Skeletal muscle cell (primary cell): ENCODE results near the gene AP1M1.
A peak's percentile ranks its signal among the peaks of the same experiment; 100 is the strongest.
"Not testable (repeated sequence)": the region's sequence is repeated elsewhere in the genome, so short reads cannot be mapped to it uniquely, and the experiment has no call there.

ENCODE experiments used
- DNase-seq: peaks from one replicate; pipeline ENCODE4 v3.0.0-alpha.2; 2010; ENCODE audit warnings: low read depth
- H3K4me3 ChIP-seq: 2 replicates; pipeline ENCODE4 v1.5.1; 2011; ENCODE audit warnings: low read depth, mild to moderate bottlenecking, control low read depth, low read length, moderate library complexity

The AP1M1 gene

DNA sequence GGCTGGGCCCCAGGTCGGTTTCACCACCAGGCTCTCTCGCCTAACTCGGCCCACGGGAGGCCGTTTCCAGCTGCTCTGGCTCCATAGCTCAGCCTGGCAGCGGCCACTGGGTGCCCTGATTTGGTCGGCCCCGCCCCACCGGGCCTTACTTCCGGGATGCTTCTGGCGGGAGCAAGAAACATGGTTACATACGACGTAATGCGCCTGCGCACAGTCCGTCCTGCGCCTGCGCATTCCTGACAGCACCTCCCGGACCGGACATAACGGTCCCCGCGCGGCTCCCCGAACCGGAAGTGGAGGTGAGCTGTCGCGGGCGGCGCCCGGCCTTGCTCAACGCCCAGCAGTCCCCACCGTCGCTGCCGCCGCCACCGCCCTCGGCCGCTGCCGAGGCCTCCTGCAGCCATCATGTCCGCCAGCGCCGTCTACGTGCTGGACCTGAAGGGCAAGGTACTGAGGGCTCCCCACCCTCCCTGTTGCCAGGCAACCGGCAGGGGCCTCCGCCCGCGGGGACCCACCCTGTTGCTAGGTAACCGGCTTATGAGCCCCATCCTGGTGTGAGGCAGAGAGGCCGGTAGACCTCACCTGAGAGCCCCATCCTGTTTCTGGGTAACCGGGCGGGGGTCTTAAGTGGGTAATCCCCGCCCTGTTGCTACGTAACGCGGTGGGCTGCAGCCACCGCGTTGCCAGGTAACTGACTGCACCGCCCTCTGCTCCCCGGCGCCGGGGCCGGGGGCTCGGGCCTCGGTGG is at the start of gene AP1M1:
Gene AP1M1 (plus strand): TSS at position 290 of the 748 bp plus-strand sequence. CDS start 116 bp downstream, at position 406.
- peak within 1 kb of the TSS; percentile 99 for H3K4me3 ChIP-seq
- DNase-seq: peak; percentile 80

DNA sequence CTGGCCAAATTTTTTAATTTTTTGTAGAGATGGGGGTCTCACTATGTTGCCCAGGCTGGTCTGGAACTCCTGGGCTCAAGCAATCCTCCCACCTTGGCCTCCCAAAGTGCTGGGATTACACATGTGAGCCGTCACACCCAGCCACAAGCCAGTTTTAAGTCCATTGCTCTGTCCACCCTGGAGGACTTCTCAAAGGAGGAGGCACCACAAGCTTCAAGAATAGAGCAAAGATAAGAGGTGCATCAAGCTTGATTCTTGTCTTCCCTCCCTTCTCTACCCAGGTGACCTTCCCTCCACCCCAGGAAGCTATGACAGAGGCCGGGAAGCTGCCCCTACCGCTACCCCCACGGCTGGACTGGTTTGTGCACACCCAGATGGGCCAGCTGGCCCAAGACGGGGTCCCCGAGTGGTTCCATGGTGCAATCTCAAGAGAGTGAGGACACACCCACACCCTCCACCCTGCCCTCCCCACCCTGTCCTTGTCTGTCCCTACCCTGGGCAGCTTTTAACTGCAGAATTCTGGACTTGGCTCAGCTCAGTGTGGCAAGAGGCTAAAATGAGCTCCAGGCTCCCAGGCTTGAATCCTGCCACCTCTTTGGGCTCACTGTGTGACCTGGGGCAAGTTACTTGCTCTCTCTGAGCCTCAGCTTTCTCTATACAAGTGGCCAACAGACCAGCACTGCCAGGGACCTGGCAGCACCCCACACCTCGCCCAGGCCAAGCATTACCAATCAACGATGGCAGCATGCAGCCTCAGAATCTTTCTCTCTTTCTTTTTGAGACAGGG is 49.1 kb upstream of the AP1M1 start:
- H3K4me3 ChIP-seq: no peak overlapping the region
- DNase-seq: no peak

DNA sequence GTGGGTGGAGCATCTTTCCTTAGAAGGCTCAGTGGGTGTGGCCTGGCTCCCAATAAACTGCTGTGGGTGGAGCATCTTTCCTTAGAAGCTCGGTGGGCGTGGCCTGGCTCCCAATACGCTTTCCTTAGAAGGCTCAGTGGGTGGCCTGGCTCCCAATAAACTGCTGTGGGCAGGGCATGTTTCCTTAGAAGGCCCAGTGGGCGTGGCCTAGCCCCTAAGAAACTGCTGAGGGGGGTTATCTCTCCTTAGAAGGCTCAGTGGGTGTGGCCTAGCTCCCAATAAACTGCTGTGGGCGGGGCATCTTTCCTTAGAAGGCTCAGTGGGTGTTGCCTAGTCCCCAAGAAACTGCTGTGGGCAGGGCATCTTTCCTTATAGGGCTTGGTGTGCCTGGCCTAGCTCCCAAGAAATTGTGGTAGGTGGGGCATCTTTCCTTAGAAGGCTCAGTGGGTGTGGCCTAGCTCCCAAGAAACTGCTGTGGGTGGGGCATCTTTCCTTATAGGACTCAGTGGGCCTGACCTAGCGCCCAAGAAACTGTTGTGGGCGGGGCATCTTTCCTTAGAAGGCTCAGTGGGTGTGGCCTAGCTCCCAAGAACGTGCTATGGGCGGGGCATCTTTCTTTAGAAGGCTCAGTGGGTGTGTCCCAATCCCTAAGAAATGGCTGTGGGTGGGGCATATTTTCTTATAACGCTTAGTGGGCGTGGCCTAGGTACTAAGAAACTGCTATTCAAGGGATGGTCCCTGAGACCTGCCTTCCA is 44.0 kb upstream of the AP1M1 start:
- no peak overlapping the region for H3K4me3 ChIP-seq
- no peak for DNase-seq

DNA sequence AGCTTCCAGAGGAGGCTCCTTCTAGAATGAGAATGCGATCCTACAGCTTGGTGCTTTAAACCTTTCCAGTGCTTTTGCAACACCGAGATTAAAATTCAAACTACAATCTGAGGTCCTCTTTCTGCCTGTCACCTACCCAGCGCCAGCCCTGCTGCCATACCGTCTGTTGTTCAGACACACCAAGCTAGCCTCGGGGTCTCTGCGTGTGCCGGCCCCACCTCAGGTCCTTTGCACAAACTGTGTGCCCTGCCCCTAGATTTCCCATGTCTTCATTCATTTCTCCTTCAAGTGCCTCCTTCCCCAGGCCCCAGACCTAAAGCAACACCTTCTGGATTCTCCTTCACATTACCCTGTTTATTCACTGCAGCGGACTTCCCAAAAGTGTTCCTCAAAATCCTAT is 43.2 kb upstream of the AP1M1 start:
- DNase-seq: no peak
- H3K4me3 ChIP-seq: no peak overlapping the region

DNA sequence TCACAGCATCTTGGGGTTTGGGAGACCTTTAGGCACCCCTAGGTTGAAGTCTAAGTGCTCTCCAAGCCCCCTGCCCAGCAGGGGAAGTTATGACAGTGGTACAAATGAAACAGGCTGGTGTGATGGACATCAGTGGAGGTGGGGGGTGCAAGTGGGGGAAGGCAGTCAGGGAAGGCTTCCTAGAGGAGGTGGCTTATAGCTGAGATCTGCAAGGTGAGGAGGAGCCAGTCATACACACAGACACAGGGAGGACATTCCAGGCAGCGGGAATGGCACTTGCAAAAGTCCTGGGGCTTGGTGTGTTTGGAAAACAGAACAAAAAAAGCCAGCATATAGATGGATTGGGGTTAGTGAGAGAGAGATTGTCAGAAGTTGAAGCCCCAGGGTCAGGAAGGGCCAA is 42.6 kb upstream of the AP1M1 start:
- no peak overlapping the region for H3K4me3 ChIP-seq
- DNase-seq: no peak

DNA sequence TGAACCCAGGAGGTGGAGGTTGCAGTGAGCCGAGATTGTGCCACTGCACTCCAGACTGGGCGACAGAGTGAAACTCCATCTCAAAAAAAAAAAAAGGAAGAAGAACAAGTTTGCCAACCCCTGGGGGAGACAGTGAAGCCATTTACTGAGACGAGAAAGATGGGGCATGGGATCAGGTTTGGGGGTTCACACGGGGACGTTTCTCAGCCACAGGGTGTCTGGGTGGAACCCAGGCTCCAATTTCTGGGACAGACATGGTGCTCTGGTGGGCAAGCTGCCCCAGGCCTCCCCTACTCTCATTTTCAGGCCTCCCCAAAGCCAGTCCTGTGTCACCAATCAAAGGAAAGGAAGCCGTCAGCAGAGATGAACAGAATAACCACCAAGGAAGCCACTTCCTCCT is 40.8 kb upstream of the AP1M1 start:
- no peak for DNase-seq

DNA sequence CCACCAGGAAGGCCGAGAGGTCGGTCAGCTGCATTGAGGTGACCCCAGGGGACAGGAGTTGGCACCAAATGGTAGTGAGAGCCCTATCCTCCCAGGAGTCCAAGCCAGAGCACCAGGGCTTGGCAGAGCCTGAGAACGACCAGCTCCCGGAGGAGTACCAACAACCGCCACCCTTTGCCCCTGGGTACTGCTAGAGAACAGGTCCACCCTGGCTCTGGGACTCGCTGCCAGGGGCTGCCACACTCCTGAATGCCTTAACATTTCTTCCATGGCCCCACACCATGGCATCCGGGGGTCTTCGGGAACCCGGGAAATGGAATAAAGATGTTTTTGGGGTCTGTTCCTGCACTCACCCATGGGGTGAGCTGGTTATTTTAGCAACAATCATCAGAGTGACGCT is 40.1 kb upstream of the AP1M1 start:
- no peak for DNase-seq

More for the DNA sequence above, 40.8 kb upstream of the AP1M1 start:
- no peak overlapping the region for H3K4me3 ChIP-seq

DNA sequence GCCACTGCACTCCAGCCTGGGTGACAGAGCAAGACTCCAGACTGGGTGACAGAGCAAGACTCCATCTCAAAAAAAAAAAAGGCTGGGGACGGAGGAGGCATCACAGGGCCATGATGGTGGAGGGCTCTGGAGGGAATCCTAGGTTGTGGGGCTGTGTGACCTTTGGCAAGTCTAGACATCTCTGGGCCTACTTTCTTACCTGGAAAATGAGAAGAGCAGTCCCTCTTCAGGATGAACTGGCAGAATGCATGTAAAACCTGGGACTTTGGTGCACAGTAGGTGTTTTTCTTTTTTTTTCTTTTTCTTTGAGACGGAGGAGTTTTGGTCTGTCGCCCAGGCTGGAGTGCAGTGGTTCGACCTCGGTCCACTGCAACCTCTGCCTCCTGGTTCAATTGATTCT is 38.1 kb upstream of the AP1M1 start:
- no peak overlapping the region for H3K4me3 ChIP-seq
- no peak for DNase-seq

More for the DNA sequence above, 40.1 kb upstream of the AP1M1 start:
- no peak overlapping the region for H3K4me3 ChIP-seq

DNA sequence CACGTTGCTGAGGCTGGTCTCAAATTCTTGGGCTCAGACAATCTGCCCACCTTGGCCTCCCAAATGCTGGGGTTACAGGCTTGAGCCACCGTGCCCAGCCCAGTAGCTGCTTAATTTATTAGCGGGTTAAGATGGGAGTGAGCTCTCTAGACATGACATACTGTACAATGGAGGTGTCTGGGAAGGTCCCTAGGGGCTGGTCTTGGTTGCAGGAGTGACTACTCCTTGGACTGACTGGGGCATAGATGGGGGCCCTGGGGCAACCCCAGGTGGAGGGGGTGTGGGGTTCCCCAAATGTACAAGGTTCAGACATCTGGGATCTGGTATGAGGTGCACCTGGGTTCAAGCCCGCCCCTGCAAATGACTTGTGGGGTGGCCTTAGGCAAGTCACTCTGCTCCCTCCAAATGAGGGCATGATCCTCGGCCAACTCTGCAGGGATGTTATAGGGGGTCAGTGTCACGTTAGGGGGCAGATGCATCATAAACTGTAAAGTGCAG is 37.2 kb upstream of the AP1M1 start:
- H3K4me3 ChIP-seq: no peak overlapping the region
- no peak for DNase-seq

DNA sequence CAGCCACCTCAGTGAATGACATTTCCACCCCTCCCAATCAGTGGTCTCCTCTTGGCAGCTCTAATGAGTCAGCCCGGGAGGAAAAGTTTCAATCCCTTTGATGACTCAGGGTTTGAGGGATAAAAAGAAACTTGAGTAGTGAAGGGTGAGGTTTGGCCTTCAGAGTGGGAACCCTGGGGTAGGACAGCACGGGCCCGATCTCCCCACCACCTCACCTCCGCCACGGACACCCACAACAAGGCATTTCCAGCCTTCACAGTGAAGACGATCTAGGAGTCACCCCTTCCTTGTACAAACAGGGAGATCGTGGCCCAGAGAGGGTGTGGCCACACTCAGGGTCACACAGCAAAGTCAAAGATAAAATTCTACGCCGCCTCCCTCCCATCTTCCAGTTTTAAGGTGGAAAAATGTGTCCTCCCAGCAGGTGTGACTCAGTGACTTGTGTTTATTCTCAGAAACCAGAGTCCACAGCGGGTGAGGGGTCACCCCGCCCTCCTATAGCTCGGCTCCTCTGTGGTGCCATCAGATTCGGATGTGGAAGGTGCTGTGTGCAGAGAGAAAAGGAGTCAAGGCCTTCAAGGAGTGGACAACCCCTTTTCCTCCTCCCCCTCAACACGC is 36.7 kb upstream of the AP1M1 start:
- peak; percentile 39 for DNase-seq
- H3K4me3 ChIP-seq: no peak overlapping the region

DNA sequence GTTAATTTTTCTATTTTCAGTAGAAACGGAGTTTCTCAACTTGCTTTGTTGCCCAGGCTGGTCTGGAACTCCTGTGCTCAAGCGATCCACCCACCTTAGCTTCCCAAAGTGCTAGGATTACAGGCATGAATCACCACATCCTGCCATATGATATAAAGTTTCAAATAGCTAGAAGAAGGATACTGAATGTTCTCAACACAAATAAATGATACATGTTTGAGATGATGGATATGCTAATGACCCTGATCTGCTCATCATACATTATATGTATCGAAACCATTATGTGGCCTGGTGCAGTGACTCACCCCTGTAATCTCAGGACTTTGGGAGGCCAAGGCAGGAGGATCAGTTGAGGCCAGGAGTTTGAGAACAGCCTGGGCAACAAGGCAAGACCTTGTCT is 35.9 kb upstream of the AP1M1 start:
- peak; percentile 62 for DNase-seq
- H3K4me3 ChIP-seq: no peak overlapping the region

DNA sequence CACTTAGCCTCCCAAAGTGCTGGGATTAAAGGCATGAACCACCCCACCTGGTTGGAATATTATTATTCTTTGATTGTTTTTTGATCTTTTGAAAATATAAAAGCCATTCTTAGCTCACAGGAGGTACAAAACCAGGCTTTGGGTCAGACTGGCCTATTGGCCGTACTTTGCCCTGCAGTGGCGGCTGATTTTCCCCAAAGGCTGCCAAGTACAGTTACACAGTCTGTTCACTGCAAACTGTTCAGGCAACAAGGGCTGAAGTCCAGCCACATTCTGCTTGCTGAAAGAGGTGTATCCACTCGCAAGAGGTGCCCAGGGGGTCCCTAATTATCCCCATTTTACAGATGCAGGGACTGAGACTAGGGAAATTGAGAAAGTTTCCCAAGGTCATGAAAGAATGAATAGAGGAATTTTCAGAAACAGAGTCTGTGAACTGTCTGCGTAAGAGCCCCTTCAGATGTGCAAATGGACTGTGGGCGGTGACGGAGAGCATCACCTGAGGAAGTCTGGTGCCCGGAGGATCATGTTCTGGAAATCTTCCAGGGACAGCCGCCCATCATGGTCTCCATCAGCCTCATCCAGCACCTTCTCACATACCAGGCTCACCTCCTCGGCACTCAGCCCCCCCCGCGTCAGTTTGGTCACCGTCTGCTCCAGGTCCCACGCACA is 33.4 kb upstream of the AP1M1 start:
- DNase-seq: no peak

DNA sequence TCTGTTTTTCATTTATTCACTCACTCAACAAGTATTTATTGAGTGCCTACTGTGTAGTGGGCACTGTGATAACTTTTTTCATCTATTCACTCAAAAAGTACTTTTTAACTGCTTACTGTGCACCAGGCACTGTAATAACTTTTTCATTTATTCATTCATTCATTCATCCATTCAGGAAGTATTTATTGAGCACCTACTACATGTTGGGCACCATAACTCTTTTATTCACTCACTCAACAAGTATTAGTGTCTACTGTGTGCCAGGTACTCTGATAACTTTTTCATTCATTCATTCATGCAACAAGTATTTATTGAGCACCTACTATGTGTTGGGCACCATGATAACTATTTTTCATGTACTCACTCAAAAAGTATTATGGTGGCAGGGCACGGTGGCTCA is 31.3 kb upstream of the AP1M1 start:
- DNase-seq: no peak
- H3K4me3 ChIP-seq: no peak overlapping the region

More for the DNA sequence above, 33.4 kb upstream of the AP1M1 start:
- H3K4me3 ChIP-seq: no peak overlapping the region

DNA sequence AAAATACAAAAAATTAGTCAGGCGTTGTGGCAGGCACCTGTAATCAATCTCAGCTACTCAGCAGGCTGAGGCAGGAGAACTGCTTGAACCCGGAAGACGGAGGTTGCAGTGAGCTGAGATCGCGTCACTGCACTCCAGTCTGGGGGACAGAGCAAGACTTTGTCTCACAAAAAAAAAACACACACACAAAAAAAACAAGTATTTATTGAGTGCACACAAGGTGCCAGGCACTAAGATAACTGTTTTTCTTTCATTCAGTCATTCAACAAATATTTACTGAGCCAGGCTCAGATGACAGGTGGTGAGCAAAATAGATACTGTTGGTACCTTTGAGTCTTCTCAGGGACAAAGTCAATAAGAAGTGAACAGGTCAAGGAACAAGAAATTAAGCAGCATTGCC is 30.7 kb upstream of the AP1M1 start:
- no peak overlapping the region for H3K4me3 ChIP-seq
- no peak for DNase-seq

DNA sequence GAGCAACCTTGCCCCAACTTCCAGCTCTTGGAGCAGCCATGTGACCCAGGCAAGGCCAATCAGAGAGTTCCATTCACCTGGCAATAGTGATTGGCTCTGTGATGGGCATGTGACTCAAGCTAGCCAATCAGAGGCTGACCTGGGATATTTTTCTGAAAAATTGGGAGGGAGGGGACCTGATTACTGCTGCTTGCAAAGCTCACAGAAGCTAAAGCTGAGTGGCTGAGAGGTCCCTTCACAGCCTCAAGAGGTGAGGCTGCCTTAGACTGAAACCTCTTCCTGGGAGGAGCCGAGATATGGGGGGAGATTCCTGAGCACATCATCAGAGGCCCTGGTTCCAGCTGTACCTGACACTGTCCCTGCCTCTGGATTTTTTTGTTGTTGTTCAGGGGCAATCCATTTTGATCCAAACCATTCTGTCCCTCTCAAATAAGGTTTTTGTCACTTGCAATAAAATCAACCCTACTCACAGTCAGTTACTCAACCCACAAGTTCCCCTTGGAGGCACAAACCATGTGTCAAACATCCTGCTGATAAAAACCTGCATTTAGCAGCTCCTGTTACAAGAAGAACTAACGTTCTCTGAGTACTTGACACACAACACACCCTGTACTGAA is 29.1 kb upstream of the AP1M1 start:
- H3K4me3 ChIP-seq: no peak overlapping the region
- DNase-seq: no peak

DNA sequence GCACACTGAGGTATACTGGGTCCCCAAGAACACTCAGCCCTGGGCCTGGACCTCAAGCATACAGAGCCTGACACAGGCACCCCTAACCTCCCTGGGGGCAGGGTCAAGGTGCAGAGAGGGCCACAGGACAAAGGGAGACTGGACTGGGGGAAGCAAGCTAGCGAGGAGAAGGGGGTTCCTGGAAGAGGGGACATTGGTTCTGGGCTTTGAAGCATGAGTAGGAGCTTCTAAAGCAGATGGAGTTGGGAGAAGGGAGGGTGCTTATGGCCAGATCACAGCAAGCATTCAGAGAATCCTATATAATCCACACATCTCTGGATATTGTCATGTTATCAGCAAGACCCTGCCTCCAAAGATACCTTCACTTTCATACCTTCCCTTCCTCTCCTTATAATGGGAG is 27.6 kb upstream of the AP1M1 start:
- no peak for DNase-seq
- H3K4me3 ChIP-seq: no peak overlapping the region

DNA sequence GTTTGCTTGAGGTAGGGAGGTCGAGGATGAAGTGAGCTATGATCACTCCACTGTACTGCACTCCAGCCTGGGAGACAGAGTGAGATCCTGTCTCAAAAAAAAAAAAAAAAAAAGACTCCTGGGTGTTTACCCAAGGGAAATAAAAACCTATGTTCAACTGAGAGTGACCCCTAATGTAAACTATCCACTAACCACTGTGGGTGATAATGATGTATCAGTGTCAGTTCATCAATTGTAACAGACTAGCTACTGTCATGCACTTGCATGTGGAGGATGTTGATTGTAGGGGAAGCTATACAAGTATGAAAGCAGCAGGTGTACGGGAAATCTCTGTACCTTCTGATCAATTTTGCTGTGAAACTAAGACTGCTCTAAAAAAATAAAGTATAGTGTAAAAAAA is 21.8 kb upstream of the AP1M1 start:
- no peak overlapping the region for H3K4me3 ChIP-seq
- DNase-seq: no peak

DNA sequence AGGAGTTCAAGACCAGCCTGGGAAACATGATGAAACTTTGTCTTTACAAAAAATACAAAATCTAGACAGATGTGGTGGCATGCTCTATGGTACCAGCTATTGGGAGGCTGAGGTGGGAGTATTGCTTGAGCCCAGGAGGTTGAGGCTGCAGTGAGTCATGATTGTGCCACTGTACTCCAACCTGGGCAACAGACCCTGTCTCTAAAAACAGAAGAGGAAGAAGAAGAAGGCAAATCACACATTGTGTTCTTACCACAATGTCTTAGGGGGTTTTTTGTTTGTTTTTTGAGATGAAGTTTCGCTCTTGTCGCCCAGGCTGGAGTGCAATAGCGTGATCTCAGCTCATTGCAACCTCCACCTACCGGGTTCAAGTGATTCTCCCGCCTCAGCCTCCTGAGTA is 18.8 kb upstream of the AP1M1 start:
- not testable (repeated sequence) for H3K4me3 ChIP-seq, DNase-seq

DNA sequence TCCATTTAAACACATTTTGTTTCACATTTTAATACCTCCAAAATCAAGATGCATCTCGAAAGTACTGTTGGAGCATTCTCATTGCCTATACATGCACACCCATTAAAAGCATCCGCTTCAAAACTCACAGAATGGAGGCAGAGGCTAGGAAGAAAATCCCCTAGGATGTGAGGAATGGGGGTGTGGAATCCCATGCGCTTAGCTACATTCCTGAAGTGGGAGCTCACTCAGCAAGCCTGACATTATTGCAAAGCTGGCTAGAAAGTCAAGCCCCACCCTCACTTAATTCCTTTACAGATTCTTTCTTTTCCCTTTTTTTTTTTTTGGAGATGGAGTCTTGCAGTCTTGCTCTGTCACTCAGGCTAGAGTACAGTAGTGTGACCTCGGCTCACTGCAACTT is 17.1 kb upstream of the AP1M1 start:
- peak; percentile 52 for DNase-seq
- no peak overlapping the region for H3K4me3 ChIP-seq
